Measurements from ENCODE around the gene RMI2.
"Not testable (repeated sequence)": the region's sequence is repeated elsewhere in the genome, so short reads cannot be mapped to it uniquely, and the experiment has no call there.

RMI2 gene

DNA sequence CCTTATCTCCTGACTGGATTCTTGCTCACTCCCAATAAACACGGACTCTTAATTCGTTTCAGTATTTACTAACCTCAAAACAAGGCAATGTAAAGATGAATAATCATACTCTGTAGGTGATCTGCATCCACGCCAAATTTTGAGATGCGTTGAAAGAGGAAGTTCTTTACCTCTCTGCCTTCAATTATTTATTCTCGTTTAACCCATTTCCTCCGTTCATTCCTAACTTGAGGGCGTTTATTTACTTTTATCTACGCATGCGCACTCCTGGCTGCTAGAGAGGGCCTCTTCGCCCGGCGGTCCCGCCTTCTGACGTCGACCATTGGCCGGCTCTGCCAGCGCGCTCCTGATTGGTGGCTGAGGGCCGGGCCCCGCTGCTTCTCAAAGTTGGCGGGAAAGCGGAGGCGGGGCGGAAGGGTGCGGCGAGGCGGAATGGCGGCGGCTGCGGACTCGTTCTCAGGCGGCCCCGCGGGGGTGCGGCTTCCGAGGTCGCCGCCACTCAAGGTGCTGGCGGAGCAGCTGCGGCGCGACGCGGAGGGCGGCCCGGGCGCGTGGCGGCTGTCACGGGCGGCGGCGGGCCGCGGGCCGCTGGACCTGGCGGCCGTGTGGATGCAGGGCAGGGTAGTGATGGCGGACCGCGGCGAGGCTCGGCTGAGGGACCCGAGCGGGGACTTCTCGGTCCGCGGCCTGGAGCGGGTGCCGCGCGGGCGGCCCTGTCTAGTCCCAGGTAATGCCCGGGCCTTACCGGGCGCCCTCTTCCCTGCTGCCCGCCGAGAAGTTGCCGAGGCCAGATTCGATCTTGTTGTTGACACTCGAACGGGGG is at the start of gene RMI2:
Gene RMI2, plus strand, starts transcription at position 420 of the 823 bp plus-strand sequence. Its CDS starts 13 bp downstream, at position 433.
- peak within 1 kb of the TSS; percentile 69 for H3K4me3 ChIP-seq (ENCODE audit: low read depth, low read length)
- TF ChIP-seq, protein P1, sequence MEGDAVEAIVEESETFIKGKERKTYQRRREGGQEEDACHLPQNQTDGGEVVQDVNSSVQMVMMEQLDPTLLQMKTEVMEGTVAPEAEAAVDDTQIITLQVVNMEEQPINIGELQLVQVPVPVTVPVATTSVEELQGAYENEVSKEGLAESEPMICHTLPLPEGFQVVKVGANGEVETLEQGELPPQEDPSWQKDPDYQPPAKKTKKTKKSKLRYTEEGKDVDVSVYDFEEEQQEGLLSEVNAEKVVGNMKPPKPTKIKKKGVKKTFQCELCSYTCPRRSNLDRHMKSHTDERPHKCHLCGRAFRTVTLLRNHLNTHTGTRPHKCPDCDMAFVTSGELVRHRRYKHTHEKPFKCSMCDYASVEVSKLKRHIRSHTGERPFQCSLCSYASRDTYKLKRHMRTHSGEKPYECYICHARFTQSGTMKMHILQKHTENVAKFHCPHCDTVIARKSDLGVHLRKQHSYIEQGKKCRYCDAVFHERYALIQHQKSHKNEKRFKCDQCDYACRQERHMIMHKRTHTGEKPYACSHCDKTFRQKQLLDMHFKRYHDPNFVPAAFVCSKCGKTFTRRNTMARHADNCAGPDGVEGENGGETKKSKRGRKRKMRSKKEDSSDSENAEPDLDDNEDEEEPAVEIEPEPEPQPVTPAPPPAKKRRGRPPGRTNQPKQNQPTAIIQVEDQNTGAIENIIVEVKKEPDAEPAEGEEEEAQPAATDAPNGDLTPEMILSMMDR (IDR thresholded peaks at IDR 0.05; ENCODE audit: low read depth, low read length) = no peak

DNA sequence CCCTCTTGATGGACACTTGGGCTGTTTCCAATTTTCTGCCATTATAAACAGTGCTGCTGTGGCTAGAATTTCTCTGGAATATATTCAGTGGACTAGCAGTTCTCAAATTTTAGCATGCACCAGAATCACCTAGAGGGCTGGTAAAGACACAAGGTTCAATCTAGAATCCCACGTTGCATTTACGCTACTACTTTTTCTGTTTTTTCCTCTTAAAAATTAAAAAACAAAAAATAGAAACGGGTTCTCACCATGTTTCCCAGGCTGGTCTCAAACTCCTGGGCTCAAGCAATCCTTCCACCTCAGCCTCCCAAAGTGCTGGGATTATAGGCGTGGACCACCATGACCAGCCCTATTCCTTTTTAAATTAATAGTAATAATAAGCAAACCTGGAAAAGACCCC is 49.6 kb upstream of the RMI2 start:
- H3K4me3 ChIP-seq (ENCODE audit: low read depth, low read length) = no peak overlapping the region
- TF ChIP-seq, protein P1 (IDR thresholded peaks at IDR 0.05; ENCODE audit: low read depth, low read length) = no peak

DNA sequence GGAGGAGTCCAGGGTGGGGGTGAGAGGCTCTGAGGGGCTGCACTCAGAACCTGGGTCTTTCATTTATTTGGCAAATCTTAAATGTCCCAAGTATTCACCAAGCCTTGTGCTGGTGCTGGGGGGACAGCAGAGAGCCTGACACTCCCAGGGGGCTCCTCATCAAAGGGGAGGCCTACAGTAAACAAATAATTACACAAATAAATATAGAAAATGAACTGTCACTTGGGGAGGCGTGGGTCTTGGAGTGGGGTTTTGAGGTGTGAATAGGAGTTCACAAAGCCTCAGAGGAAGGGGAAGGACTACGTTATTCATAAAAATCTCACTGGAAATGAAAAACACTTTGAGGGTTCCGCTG is 48.9 kb upstream of the RMI2 start:
- TF ChIP-seq, protein P1 (IDR thresholded peaks at IDR 0.05; ENCODE audit: low read depth, low read length) = no peak

DNA sequence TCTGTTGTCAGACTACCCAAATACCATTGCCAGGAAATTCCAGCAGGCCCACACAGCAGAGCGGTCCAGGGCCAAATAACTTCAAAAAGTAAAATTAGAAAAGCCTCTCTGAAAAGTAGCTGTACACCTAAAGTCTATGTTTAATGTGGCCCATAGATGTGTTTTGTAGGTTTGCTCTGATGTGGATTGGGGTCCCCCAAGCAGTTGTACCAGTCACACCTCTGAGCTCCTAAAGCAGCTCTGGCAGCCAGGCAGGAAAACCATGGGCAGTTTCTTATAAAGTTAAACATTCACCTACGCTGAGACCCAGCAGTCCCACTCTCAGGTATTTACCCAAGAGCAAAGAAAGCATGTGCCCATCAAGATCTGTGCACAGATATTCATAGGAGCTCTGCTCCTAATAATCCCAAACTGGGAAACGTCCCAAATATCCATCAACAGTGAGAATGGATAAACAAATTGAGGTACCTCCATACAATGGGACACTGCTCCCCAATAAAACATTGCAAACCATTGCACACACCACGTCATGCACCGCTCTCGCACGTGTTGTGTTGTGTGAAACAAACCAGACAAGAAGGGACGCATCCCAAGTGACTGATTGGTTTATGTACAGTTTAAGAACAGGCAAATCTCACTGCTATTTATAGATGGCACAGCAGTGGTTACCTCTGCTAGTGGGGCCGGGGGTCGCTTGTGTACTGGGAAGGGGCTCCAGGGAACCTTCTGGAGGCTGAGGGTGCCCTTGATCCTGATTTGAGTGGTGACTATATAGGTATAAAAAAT is 48.4 kb upstream of the RMI2 start:
- TF ChIP-seq, protein P1 (IDR thresholded peaks at IDR 0.05; ENCODE audit: low read depth, low read length) = no peak
- H3K4me3 ChIP-seq (ENCODE audit: low read depth, low read length) = no peak overlapping the region

More for the DNA sequence above, 48.9 kb upstream of the RMI2 start:
- H3K4me3 ChIP-seq (ENCODE audit: low read depth, low read length) = no peak overlapping the region

DNA sequence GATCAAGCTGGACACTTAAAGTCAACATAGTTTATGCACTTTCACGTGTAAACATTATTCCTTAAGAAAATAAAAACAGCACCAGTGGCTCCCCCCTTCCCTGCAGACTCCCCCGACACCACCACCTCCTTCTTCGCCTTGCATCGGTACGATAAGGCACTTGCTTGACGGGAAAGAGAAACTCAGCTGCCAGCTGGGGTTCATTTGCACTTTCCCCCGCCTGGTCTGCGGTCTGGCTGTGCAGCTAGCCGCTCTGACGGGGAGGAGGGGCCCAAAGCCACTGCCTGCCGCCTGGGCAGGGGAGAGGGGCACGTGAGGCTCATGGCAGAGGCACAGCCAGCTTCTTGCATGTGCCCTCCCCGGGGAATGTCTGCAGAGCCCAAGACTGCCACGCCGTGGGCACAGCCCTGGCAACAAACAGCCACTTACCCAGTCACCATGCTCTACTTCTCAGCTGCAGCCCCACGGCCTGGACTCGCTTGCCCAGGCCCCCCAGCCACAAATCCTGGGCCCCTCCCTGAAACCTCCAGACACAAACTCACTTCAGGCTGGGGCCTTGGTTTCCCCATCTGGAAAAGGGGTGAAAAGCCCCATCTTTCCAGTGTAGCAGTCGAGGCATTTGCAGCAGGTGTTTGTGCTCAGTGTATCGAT is 47.6 kb upstream of the RMI2 start:
- TF ChIP-seq, protein P1 (IDR thresholded peaks at IDR 0.05; ENCODE audit: low read depth, low read length) = no peak
- H3K4me3 ChIP-seq (ENCODE audit: low read depth, low read length) = 0 out of 2 replicates have a peak overlapping the region, but pooled peaks have one; percentile 8

DNA sequence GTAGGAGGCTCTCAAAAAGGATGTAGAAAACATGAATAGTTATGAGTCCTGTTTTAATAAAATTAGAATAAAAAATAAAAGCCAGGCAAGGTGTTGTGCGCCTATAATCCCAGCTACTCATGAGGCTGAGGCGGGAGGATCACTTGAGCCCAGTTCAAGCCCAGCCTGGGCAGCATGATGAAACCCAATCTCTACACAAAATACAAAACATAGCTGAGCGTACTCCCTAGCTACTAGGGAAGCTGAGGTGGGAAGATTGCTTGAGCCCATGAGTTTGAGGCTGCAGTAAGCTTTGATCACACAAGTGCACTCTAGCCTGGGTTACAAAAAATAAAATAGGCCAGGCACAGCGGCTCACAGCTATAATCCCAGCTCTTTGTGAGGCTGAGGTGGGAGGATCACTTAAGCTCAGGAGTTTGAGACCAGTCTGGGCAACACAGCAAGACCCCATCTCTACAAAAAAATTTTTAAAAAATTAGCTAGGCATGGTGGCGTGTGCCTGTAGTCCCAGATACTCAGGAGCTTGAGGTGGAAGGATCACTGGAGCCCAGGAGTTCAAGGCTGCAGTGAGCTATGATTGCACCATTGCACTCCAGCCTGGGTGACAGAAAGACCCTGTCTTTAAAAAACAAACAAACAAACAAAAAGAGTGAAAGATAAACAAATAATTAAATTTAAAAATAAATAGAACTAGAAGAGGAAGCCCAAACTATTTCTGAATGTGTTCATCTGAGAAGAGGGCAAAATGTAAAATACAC is 46.9 kb upstream of the RMI2 start:
- TF ChIP-seq, protein P1 (IDR thresholded peaks at IDR 0.05; ENCODE audit: low read depth, low read length) = no peak
- no peak overlapping the region for H3K4me3 ChIP-seq (ENCODE audit: low read depth, low read length)

DNA sequence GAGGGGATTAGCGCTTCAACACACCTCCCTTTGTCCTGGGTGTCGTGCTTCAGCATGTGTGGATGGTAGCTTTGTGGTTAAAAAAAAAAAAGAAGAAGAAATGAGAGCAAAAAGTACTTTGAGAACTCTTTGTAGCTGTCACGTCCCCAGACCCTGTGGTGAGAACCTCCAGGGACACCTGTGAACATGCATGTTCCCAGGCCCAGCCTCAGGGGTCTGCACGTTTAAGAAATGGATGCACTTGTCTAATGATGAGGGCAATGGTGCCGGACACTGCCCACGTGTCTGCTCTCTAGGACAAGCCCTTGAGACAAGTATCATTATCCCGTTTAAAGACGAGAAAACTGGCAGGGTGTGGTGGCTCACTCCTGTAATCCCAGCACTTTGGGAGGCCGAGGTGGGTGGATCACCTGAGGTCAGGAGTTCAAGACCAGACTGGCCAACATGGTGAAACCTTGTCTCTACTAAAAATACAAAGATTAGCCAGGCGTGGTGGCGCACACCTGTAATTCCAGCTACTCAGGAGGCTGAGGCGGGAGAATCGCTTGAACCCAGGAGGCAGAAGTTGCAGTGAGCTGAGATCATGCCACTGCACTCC is 46.2 kb upstream of the RMI2 start:
- not testable (repeated sequence) for H3K4me3 ChIP-seq (ENCODE audit: low read depth, low read length)

Data from WI38 (cell line).